Natural killer cell (primary cell): ENCODE results near the gene OMP. TPM values are rescaled to one million over a fixed set of nuclear protein-coding genes. Genes with fewer than 3 reads are reported as not detected.

Source experiments
- ATAC-seq, 3 donors: fragments of 150-1000 bp in 2 of 3; fragments of 200-7000 bp in 1 of 3; cut with Tn5 transposase; 1 replicate in 1 of 3; 2 replicates in 2 of 3; pipeline ENCODE4 v1.10.0; 2021; ENCODE audit warnings: mild to moderate bottlenecking in 2 of 3, moderate library complexity in 2 of 3
- DNase-seq, 2 donors: peaks; one replicate each; pipeline versions ENCODE4 v3.0.0 to v3.0.0-alpha.2; 2013 to 2021; ENCODE audit warnings: mixed read lengths in 1 of 2
- H3K27ac ChIP-seq: one replicate; pipeline ENCODE4 v1.5.1; 2013; ENCODE audit warnings: mild to moderate bottlenecking, low read length
- H3K27me3 ChIP-seq: one replicate; pipeline ENCODE4 v1.6.1; 2013; ENCODE audit warnings: low read length; ENCODE audit not compliant: control insufficient read depth, insufficient read depth
- H3K36me3 ChIP-seq: one replicate; pipeline ENCODE4 v1.6.1; 2013; ENCODE audit warnings: low read length; ENCODE audit not compliant: control insufficient read depth, insufficient read depth
- H3K4me1 ChIP-seq: one replicate; pipeline ENCODE4 v1.6.1; 2013; ENCODE audit warnings: low read length; ENCODE audit not compliant: control insufficient read depth, insufficient read depth
- H3K4me3 ChIP-seq: one replicate; pipeline ENCODE4 v1.5.1; 2013; ENCODE audit warnings: low read length
- H3K9me3 ChIP-seq: one replicate; pipeline ENCODE4 v1.6.1; 2013; ENCODE audit warnings: low read length; ENCODE audit not compliant: control insufficient read depth, insufficient read depth
- H3K27ac Mint-ChIP-seq, 2 donors: one replicate each; pipeline ENCODE4 v1.8.0; 2022; ENCODE audit warnings: mild to moderate bottlenecking in 2 of 2, mixed read lengths in 2 of 2, moderate library complexity in 1 of 2
- H3K27me3 Mint-ChIP-seq, 2 donors: one replicate each; pipeline ENCODE4 v1.8.0; 2022; ENCODE audit warnings: low read depth in 2 of 2, mixed read lengths in 2 of 2
- H3K36me3 Mint-ChIP-seq: one replicate; pipeline ENCODE4 v1.8.0; 2022; ENCODE audit warnings: mixed read lengths
- H3K4me1 Mint-ChIP-seq, 2 donors: one replicate each; pipeline ENCODE4 v1.8.0; 2022; ENCODE audit warnings: mixed read lengths in 2 of 2
- H3K4me3 Mint-ChIP-seq: one replicate; pipeline ENCODE4 v1.8.0; 2022; ENCODE audit warnings: mild to moderate bottlenecking, moderate library complexity, mixed read lengths
- H3K9me3 Mint-ChIP-seq, 2 donors: one replicate each; pipeline ENCODE4 v1.8.0; 2022; ENCODE audit warnings: mixed read lengths in 2 of 2
- WGBS: methylation state at CpG from one replicate; pipeline ENCODE4 v1.1.7; 2013; ENCODE audit warnings: missing lambda C conversion rate; ENCODE audit not compliant: insufficient coverage; 5-methylcytosine and 5-hydroxymethylcytosine counted together
- intact Hi-C: fragments of 100-400 bp; cut with micrococcal nuclease; formaldehyde crosslinking; loops from one replicate; pipeline ENCODE4 v1.14.2; 2022
- total RNA-seq, 4 donors: library from RNA; stranded (reverse); fragments of 120-200 nt in 1 of 4; gene quantifications; one replicate each; pipeline versions ENCODE4 v1.2.3 to v1.2.4, GENCODE V29; 2013 to 2022
- TF ChIP-seq, protein P1 (sequence below): fragments of 200-600 bp; IDR thresholded peaks from one replicate; pipeline ENCODE4 v1.8.0; 2022; ENCODE audit warnings: antibody characterized with exemption

OMP gene
- total RNA-seq, 3 donors from 2014 or later (not counting 1 experiment from before 2014, with no cell fraction given), result 0.82 to 1.4 (median 0.85) TPM

DNA sequence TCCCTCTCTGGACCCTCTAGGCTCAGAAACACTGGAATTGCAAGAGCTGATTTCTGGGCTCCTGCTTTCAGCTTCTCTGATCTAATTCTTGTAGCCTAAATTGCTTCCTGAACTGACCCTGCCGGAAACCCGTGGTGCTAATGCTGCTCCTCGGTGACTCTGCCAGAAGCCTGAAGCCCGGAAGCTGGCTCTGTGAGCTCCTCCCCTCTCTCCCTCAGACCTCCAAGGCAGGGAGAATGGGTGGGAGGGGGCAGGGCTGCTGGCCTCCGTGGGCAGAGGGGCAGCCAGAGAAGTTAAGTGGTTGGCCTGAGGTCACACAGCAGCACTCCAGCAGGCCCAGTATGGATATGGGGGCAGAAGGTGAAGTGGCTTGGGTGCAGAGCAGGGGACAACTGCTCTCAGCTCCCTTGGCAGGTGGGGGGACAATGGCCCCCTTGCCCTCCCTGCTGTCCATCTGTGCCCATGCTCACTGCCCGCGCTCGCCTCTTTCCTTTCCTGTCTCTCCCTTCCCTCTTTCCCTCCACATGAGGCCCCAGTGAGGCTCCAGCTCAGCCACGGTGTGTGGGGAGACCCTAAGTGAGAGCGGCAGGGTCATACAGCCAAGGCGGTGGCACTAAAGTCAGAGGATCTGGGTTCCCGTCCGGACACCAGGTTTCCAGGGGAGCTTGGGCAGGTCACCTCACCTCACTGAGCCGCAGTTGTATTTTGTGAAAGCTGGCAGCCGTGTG, 19.6 kb upstream of the OMP start:
- 64% methylated on average over 15 of the region's 15 CpGs for WGBS
- Histone ChIP-seq H3K4me1 (peaks cover 38% of the 10 kb centered on the region), H3K4me3 (peak overlapping the region; percentile 5), H3K9me3 (no peaks in the 10 kb centered on the region), H3K27me3 (no peaks in the 10 kb centered on the region), H3K27ac (peak overlapping the region; percentile 78), H3K36me3 (no peaks in the 10 kb centered on the region)
- peak overlapping the region; percentile 89 for H3K4me3 Mint-ChIP-seq
- peaks cover 27 to 57% of the 10 kb centered on the region in 2 donors for H3K4me1 Mint-ChIP-seq
- no peaks in the 10 kb centered on the region for H3K36me3 Mint-ChIP-seq
- TF ChIP-seq, protein P1, sequence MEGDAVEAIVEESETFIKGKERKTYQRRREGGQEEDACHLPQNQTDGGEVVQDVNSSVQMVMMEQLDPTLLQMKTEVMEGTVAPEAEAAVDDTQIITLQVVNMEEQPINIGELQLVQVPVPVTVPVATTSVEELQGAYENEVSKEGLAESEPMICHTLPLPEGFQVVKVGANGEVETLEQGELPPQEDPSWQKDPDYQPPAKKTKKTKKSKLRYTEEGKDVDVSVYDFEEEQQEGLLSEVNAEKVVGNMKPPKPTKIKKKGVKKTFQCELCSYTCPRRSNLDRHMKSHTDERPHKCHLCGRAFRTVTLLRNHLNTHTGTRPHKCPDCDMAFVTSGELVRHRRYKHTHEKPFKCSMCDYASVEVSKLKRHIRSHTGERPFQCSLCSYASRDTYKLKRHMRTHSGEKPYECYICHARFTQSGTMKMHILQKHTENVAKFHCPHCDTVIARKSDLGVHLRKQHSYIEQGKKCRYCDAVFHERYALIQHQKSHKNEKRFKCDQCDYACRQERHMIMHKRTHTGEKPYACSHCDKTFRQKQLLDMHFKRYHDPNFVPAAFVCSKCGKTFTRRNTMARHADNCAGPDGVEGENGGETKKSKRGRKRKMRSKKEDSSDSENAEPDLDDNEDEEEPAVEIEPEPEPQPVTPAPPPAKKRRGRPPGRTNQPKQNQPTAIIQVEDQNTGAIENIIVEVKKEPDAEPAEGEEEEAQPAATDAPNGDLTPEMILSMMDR, result no peak
- intact Hi-C loops, result no loop called here
- H3K27ac Mint-ChIP-seq, result peak overlapping the region; percentile 92 to 97
- no peaks in the 10 kb centered on the region for H3K27me3 Mint-ChIP-seq
- ATAC-seq (peak; percentile 73 to 97 (median 92)), DNase-seq (peak; percentile 40 to 68)
- H3K9me3 Mint-ChIP-seq, result no peaks in the 10 kb centered on the region

GRCh38 chr11:77083566-77084245, 18.9 kb upstream of the OMP start:
- TF ChIP-seq, protein P1, result no peak
- H3K4me1 Mint-ChIP-seq, result peaks cover 27 to 50% of the 10 kb centered on the region in 2 donors
- no peaks in the 10 kb centered on the region for H3K9me3 Mint-ChIP-seq
- no peak for DNase-seq
- no peaks in the 10 kb centered on the region for H3K27me3 Mint-ChIP-seq
- intact Hi-C loops, result no loop called here
- H3K4me3 ChIP-seq, result no peak overlapping the region
- H3K4me1 ChIP-seq, result peaks cover 38% of the 10 kb centered on the region
- ATAC-seq, result no peak
- H3K4me3 Mint-ChIP-seq, result no peak overlapping the region
- 94% methylated on average over 12 of the region's 12 CpGs for WGBS
- peak overlapping the region; percentile 92 to 97 for H3K27ac Mint-ChIP-seq
- no peaks in the 10 kb centered on the region for H3K36me3 ChIP-seq
- no peaks in the 10 kb centered on the region for H3K36me3 Mint-ChIP-seq
- no peaks in the 10 kb centered on the region for H3K9me3 ChIP-seq
- no peaks in the 10 kb centered on the region for H3K27me3 ChIP-seq
- no peak overlapping the region for H3K27ac ChIP-seq

- ATAC-seq, result no peak
Measured at GRCh38 chr11:77084581-77085191, 18.0 kb upstream of the OMP start.

More at GRCh38 chr11:77084581-77085191, 18.0 kb upstream of the OMP start:
- no peaks in the 10 kb centered on the region for H3K36me3 ChIP-seq
- TF ChIP-seq, protein P1, result no peak
- Mint-ChIP-seq H3K4me3 (no peak overlapping the region), H3K36me3 (no peaks in the 10 kb centered on the region), H3K9me3 (no peaks in the 10 kb centered on the region), H3K27ac (peak overlapping the region in 1 of 2 donors; percentile 16), H3K27me3 (no peaks in the 10 kb centered on the region), H3K4me1 (peaks cover 22 to 43% of the 10 kb centered on the region in 2 donors)
- no peak overlapping the region for H3K4me3 ChIP-seq
- H3K27ac ChIP-seq, result no peak overlapping the region
- intact Hi-C loops, result no loop called here
- no peaks in the 10 kb centered on the region for H3K27me3 ChIP-seq
- peaks cover 38% of the 10 kb centered on the region for H3K4me1 ChIP-seq
- 95% methylated on average over 25 of the region's 25 CpGs for WGBS
- H3K9me3 ChIP-seq, result no peaks in the 10 kb centered on the region
- DNase-seq, result no peak
